ENCODE results near the gene PDE4D. TPM values are rescaled to one million over a fixed set of nuclear protein-coding genes. Genes with fewer than 3 reads are reported as not detected.

PDE4D gene
- total RNA-seq, 1 donor from 2014 or later: 39.2 TPM

DNA sequence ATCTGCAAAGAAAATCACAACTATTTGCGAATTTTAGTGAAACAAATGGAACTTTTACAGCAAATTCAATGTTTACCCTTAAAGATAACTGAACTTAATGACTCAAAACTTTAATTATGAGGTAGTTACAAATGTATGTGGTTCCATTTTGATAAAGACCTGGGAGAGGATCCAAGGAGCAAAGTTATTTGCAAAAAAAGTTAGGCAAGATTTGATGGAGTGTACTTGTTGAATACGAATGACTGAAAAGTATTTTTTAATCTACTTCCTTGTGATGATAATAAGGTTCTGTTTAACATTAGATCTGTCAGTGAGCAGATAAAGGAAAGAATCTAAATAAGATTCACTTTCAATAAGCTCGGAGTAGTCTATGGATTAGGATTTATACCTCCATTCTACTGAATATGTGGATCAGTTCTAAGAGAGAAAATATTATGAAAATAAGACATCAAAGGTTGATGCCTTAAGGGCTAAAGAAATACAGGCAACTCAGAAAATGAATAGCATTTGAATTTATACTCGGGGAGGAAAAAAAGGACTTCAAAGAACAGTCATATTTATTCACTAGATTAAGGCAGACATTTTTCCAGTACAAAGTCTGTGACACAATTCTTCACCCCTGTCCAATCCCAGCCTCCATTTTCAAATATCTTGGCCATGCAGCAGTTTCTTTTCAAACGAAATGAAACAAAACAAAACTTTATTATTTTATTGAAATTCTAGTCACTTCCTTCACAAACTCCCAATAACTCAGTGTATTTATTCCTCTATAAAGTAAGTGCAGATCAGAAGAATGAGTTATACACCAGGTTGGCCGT, 199.8 kb downstream of the PDE4D start:
- no peaks in the 10 kb centered on the region for H3K36me3 ChIP-seq (ENCODE audit: control insufficient read depth, insufficient read depth, low read length)
- no peak overlapping the region for H3K4me3 ChIP-seq (ENCODE audit: low read depth, low read length)
- H3K27me3 ChIP-seq (ENCODE audit: control insufficient read depth, insufficient read depth, low read length): no peaks in the 10 kb centered on the region
- TF ChIP-seq, protein P1, sequence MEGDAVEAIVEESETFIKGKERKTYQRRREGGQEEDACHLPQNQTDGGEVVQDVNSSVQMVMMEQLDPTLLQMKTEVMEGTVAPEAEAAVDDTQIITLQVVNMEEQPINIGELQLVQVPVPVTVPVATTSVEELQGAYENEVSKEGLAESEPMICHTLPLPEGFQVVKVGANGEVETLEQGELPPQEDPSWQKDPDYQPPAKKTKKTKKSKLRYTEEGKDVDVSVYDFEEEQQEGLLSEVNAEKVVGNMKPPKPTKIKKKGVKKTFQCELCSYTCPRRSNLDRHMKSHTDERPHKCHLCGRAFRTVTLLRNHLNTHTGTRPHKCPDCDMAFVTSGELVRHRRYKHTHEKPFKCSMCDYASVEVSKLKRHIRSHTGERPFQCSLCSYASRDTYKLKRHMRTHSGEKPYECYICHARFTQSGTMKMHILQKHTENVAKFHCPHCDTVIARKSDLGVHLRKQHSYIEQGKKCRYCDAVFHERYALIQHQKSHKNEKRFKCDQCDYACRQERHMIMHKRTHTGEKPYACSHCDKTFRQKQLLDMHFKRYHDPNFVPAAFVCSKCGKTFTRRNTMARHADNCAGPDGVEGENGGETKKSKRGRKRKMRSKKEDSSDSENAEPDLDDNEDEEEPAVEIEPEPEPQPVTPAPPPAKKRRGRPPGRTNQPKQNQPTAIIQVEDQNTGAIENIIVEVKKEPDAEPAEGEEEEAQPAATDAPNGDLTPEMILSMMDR (IDR thresholded peaks at IDR 0.05; ENCODE audit: insufficient read depth, low read length, poor library complexity, severe bottlenecking): no peak
- no peak for DNase-seq (ENCODE audit: low read depth)

DNA sequence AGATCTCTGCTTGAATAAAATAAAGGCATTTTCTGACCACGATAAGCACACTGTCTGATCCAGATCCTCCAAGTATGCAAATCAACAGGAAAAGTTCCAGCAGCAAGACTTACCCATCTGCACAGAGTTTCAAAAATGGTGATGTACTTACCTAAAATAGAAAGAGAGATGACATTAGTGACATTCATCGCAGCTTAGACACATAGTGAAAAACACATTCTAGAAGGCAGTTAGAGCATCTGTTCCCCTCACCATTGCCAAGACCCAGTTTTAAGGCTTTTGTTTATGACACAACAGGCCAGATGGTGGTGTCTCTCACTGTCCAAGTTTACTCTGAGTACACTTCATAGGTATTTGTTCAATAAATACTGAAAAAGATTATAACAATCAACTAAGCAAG, 207.7 kb downstream of the PDE4D start:
- TF ChIP-seq, protein P1 (IDR thresholded peaks at IDR 0.05; ENCODE audit: insufficient read depth, low read length, poor library complexity, severe bottlenecking): no peak
- no peak for DNase-seq (ENCODE audit: low read depth)
- Histone ChIP-seq H3K4me3 (ENCODE audit: low read depth, low read length) (no peak overlapping the region), H3K36me3 (ENCODE audit: control insufficient read depth, insufficient read depth, low read length) (no peaks in the 10 kb centered on the region), H3K27me3 (ENCODE audit: control insufficient read depth, insufficient read depth, low read length) (no peaks in the 10 kb centered on the region)

DNA sequence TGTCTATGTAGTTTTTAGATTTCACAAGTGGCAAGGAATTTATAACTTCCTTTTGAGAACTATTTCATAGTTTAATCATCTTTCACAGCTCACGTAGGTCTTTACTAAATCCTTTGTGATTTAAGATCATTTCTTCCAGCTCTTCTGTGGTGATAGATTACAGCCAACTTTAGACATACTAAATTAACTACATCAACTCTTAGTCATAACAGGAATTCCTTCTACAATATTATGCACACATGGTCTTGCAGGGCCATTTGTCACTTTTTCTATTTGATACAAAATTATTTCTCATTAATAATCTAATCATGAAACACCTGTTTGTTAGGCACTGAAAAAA, 208.4 kb downstream of the PDE4D start:
- Histone ChIP-seq H3K4me3 (ENCODE audit: low read depth, low read length) (no peak overlapping the region), H3K27me3 (ENCODE audit: control insufficient read depth, insufficient read depth, low read length) (no peaks in the 10 kb centered on the region), H3K36me3 (ENCODE audit: control insufficient read depth, insufficient read depth, low read length) (no peaks in the 10 kb centered on the region)
- TF ChIP-seq, protein P1 (IDR thresholded peaks at IDR 0.05; ENCODE audit: insufficient read depth, low read length, poor library complexity, severe bottlenecking): no peak
- DNase-seq (ENCODE audit: low read depth): no peak

DNA sequence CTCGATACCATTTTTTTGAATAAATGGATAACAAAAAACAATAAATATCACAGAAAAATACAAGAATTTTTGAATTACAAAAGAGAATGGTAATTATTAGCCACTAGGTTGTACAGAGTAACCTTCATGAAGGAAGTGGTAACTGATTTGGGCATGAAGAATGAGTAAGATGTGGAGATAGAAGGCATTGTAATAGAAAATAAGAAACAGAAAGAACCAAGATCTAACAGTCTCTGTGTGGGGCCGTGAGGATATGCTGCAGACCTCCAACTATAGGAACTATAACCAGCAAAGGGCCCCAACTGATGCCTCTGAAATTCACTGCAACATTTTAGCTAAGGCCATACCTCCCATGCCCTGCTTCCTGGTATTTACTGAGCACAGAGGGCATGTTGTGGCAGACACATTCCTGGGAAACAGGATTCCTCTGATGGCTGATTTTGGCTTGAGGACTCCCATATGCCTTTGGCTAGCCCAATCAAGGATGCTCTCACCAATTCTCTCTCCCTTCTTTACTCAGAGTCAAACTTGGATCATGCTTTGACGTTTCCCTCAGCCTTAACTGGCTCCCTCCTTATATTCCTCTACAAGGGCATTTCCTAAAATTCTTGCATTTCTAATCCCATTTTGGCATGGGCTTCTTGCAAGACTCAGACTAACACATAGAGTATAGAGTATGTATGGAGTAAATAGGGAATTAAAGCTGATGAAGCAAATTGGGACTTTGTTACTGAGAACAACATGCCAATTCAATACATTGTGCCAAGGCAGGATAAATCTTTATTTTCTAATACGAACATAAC, 208.9 kb downstream of the PDE4D start:
- no peak for DNase-seq (ENCODE audit: low read depth)
- H3K4me3 ChIP-seq (ENCODE audit: low read depth, low read length): no peak overlapping the region
- no peaks in the 10 kb centered on the region for H3K27me3 ChIP-seq (ENCODE audit: control insufficient read depth, insufficient read depth, low read length)
- TF ChIP-seq, protein P1 (IDR thresholded peaks at IDR 0.05; ENCODE audit: insufficient read depth, low read length, poor library complexity, severe bottlenecking): no peak
- H3K36me3 ChIP-seq (ENCODE audit: control insufficient read depth, insufficient read depth, low read length): no peaks in the 10 kb centered on the region

DNA sequence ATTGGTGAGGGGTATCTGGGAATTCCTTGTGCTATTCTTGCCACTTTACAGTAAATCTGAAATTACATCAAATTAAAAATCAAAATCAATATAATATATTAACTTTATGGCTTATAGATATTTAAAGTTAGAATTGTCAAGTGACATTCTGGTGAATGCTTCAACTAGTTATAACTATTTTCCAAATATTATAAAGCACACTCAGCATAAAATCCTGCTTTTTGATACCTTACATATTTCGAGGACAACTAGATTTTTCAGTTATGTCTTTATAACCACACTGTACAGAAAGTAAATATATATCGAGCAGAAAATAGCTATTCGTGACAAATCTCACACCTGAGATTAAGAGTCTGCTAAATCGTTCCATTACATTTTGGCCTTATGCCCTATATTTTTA, 210.2 kb downstream of the PDE4D start:
- no peaks in the 10 kb centered on the region for H3K27me3 ChIP-seq (ENCODE audit: control insufficient read depth, insufficient read depth, low read length)
- TF ChIP-seq, protein P1 (IDR thresholded peaks at IDR 0.05; ENCODE audit: insufficient read depth, low read length, poor library complexity, severe bottlenecking): no peak

More for the DNA sequence above, 210.2 kb downstream of the PDE4D start:
- no peaks in the 10 kb centered on the region for H3K36me3 ChIP-seq (ENCODE audit: control insufficient read depth, insufficient read depth, low read length)
- H3K4me3 ChIP-seq (ENCODE audit: low read depth, low read length): no peak overlapping the region
- no peak for DNase-seq (ENCODE audit: low read depth)

All from kidney epithelial cell (primary cell).